ENCODE results near the gene PI4KB.
A peak's percentile ranks its signal among the peaks of the same experiment; 100 is the strongest.

DNA sequence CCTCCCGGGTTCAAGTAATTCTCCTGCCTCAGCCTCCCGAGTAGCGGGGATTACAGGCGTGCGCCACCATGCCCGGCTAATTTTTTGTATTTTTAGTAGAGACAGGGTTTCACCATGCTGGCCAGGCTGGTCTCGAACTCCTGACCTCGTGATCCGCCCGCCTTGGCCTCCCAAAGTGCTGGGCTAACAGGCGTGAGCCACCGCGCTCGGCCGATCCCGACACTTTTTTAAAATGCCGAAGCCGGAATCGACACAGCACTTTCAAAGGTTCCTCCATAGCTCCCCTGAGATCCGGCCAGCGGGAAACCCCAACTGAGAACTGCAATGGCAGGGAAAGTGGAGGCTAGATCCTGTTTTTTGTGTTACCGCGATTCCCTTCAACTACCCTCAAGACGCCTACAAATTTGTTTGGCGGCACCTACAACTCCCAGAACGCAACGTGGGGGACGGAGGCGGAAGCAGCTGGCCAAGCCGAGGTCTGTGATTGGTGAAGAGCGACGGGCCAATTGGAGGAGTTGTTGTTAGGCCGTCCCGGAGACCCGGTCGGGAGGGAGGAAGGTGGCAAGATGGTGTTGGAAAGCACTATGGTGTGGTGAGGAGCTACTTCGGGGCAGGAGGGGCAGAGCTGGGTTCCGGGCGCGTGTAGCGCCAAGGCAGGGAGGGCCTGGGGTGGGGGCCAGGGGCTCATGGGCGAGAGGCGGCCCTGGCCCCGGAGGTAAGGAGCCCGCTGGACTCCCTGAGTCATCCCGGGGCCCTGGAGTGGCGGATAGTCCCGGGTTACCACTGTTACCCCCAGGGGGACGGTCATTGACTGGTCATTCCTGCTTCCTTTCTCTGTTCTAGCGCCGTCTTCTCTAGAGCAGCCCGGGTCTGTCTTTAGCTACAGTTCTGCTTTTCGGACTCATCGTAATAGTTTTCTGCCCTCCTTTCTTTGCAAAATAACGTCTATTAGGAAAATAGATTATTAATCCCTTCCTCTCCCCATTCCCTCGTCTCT lies 72.7 kb downstream of the PI4KB start, which contains the start of gene PSMD4:
- TF ChIP-seq, protein P1, sequence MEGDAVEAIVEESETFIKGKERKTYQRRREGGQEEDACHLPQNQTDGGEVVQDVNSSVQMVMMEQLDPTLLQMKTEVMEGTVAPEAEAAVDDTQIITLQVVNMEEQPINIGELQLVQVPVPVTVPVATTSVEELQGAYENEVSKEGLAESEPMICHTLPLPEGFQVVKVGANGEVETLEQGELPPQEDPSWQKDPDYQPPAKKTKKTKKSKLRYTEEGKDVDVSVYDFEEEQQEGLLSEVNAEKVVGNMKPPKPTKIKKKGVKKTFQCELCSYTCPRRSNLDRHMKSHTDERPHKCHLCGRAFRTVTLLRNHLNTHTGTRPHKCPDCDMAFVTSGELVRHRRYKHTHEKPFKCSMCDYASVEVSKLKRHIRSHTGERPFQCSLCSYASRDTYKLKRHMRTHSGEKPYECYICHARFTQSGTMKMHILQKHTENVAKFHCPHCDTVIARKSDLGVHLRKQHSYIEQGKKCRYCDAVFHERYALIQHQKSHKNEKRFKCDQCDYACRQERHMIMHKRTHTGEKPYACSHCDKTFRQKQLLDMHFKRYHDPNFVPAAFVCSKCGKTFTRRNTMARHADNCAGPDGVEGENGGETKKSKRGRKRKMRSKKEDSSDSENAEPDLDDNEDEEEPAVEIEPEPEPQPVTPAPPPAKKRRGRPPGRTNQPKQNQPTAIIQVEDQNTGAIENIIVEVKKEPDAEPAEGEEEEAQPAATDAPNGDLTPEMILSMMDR (IDR thresholded peaks at IDR 0.05; ENCODE audit: poor library complexity, severe bottlenecking) = no peak
- TF ChIP-seq POLR2AphosphoS5 (IDR thresholded peaks at IDR 0.05) = peak; percentile 98
- TF ChIP-seq TAF1 (IDR thresholded peaks at IDR 0.05; ENCODE audit: low read depth) = no peak

Measured in neural cell (in vitro differentiated cells).